UCSD-AML1 (cell line): ENCODE results near the gene PPP3CA.

Experiments used
- DNase-seq: peaks from one replicate; lab custom pipeline; 2025; ENCODE audit not compliant: unreplicated experiment; lab: John Stamatoyannopoulos, UW

The PPP3CA gene

DNA sequence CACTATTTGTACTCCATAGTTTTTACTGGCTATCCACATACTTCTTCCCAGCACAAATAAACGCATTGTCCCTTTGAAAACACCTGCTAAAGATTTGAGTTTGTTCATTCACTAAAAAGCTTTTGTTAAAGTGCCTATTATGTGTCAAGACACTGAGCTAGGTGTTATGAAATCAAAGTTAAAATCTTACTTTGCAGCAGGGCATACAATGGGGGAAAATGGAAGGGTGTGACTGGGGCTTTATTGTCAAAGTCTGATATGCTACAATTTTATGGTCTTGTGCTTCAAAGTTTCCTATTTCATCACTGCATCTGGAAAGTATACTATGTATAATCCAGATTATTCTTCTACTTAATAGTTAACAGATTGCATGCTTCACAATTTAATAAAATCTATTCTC is 128.4 kb downstream of the PPP3CA start:
- DNase-seq, result no peak

DNA sequence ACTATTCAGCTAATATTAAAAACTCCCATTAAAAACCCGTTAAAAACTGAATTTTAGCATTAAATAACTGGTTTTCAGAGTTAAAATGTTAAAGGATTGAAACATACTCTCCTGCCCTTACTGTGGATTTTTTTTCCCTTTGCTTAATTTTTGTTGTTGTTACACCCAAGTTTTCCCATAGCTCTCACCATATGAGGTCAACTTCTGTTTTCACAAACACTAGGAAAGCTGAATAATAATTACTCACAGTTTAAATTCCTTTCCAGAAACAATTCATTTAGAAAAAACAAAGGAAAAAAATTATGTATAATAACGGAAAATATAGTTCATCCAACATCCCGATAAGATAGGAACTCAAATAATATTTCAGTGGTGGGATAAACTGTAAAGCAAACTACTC is 129.0 kb downstream of the PPP3CA start:
- DNase-seq, result no peak

DNA sequence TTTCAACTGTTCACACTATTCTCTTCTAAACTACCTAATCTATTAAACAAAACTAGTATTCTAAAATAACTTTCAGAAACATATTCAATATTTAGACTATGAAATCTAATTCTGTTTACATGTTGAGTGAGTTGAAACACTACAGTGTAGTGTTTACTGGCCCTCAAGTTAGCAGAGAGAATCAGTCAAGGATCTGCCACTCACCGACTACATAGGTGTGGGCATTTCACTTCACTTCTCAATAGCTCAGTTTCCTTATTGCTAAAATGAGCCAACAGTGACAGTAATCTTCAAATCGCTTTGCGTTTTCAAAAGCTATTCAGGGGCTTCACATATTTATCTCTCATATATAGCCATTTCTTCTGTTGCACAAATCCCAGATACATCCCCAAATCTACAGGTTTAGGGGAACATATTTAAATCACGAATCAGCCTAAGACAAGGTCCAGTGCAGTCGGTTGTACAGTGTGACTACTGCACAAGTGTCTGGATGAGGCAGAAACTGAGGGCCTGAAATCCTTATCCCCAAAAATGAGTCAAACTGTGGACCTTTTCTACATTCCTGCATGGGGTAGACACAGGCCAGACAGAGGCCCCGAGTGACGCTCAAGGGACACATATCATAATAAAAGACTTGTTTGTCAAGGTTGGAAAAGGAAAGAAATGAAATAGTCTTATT is 129.8 kb downstream of the PPP3CA start:
- no peak for DNase-seq

GRCh38 chr4:101211146-101211553 is 136.2 kb downstream of the PPP3CA start:
- DNase-seq, result no peak

GRCh38 chr4:101210331-101210730 is 137.0 kb downstream of the PPP3CA start:
- DNase-seq, result no peak

- no peak for DNase-seq
These were observed 139.2 kb downstream of the PPP3CA start for GRCh38 chr4:101208171-101208570.

- DNase-seq, result peak; percentile 35
These were observed 141.4 kb downstream of the PPP3CA start for GRCh38 chr4:101205916-101206315.

DNA sequence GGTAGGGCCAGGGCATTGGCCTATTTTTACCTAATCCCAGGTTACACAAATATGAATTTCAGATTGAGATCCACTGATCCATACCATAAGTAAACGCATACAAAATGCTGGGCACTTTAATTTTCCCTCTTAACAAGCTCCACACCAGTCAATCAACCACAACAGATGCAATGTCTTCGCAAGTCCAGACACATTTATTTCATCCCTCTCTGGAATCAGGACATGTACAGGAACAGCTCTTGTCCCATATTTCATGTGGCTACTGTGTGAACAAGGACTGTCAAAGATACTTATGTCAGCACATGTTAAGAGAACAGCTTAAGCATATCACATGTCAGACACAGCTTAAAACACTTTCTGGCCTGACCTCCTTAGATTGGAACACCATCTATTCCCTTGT is 145.9 kb downstream of the PPP3CA start:
- no peak for DNase-seq

GRCh38 chr4:101200561-101200960 is 146.8 kb downstream of the PPP3CA start:
- DNase-seq, result no peak

DNA sequence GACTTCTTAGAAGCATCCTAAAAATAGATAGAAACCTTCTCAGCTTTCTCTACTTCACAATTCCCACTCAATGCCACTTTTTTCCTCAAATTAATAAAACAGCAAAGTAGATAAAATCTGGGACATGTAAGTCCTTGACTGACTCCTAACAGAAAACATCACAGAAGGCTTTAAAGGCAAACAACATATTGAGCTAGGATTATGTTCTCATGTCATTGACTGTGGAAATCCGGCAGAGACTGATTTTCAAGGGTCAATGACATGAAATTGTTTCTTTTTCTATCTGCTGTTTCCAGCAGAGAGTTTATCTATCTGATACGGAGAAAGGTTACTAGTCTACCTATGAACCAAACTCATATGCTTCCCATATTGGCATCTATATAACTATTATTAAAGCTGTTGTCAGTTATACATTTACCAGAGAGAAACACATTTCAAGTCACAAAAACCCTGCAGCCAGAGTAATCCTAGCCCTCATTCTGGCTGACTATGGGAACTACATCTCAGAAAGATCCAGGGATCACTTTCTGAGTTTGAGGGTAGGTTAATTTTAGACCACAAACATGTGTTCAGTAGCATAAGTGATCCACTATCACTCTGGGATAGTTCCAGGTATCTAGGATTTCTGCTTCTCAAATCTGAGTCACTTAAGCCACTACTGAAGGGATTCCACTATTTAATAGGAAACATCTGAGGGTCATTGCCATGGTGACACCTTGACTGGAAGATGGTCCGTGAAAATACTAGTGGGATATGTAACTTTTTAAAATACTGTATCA is 147.6 kb downstream of the PPP3CA start:
- no peak for DNase-seq

DNA sequence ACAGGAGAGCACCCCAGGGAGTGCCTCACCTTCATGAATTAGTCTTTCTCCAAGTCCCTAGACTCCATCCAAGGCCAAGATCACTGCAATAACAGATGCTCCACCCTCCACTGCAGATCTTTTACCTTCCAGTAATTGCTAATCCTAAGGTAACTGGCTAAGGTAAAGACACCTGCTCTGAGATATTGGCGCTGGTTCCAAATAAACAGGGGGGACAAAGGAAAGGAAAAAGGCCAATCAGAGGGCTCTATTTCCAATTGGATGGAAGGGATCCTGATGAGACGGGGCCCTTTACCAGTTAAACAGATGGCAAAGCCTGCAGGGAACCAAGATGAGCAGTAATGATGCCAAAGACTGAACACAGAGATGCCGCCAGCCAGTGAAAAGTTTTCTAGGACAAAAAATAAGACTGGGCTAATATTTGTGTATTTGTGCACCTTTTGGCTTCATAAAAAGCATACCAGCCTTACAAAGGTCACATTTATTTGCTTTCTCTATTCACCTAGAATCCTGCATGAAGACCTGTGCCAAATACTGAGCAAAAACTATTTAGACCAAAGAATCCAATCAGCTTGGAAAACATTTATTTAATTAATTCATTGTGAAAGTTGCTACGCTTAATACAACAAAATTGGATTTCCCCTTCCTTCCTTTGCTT is 148.5 kb downstream of the PPP3CA start:
- no peak for DNase-seq

- no peak for DNase-seq
These were observed 150.0 kb downstream of the PPP3CA start for GRCh38 chr4:101197350-101197749.

- no peak for DNase-seq
These were observed 155.1 kb downstream of the PPP3CA start for GRCh38 chr4:101192244-101192643.

GRCh38 chr4:101191302-101192098 is 155.8 kb downstream of the PPP3CA start:
- DNase-seq, result peak; percentile 26

GRCh38 chr4:101190751-101191150 is 156.6 kb downstream of the PPP3CA start:
- DNase-seq, result no peak

- no peak for DNase-seq
These were observed 158.4 kb downstream of the PPP3CA start for GRCh38 chr4:101188906-101189305.

GRCh38 chr4:101187841-101188240 is 159.5 kb downstream of the PPP3CA start:
- no peak for DNase-seq

GRCh38 chr4:101186567-101187184 is 160.7 kb downstream of the PPP3CA start:
- DNase-seq, result no peak

- DNase-seq, result no peak
These were observed 162.7 kb downstream of the PPP3CA start for GRCh38 chr4:101184668-101185067.

GRCh38 chr4:101183666-101184373 is 163.5 kb downstream of the PPP3CA start:
- DNase-seq, result no peak
